ENCODE results near the gene LMCD1.

LMCD1 gene

GRCh38 chr3:8506571-8507061 lies 5.0 kb downstream of the LMCD1 start:
- DNase-seq = no peak

- DNase-seq = no peak
Measured at GRCh38 chr3:8507496-8507895, 5.9 kb downstream of the LMCD1 start.

- no peak for DNase-seq
Measured at GRCh38 chr3:8509961-8510360, 8.3 kb downstream of the LMCD1 start.

GRCh38 chr3:8512234-8512633 lies 10.6 kb downstream of the LMCD1 start:
- DNase-seq = no peak

- DNase-seq = no peak
Measured at GRCh38 chr3:8516047-8516661, 14.5 kb downstream of the LMCD1 start.

GRCh38 chr3:8516783-8517182 lies 15.2 kb downstream of the LMCD1 start:
- DNase-seq = no peak

- no peak for DNase-seq
Measured at GRCh38 chr3:8517487-8517886, 15.9 kb downstream of the LMCD1 start.

GRCh38 chr3:8518138-8518537 lies 16.5 kb downstream of the LMCD1 start:
- DNase-seq = no peak

GRCh38 chr3:8519156-8519555 lies 17.5 kb downstream of the LMCD1 start:
- DNase-seq = no peak

GRCh38 chr3:8519774-8520448 lies 18.3 kb downstream of the LMCD1 start:
- no peak for DNase-seq

- no peak for DNase-seq
Measured at GRCh38 chr3:8520816-8521403, 19.3 kb downstream of the LMCD1 start.

- DNase-seq = no peak
Measured at GRCh38 chr3:8523041-8523440, 21.4 kb downstream of the LMCD1 start.

- no peak for DNase-seq
Measured at GRCh38 chr3:8524249-8524648, 22.6 kb downstream of the LMCD1 start.

- no peak for DNase-seq
Measured at GRCh38 chr3:8524656-8525399, 23.2 kb downstream of the LMCD1 start.

GRCh38 chr3:8525893-8526292 lies 24.3 kb downstream of the LMCD1 start:
- no peak for DNase-seq

- no peak for DNase-seq
Measured at GRCh38 chr3:8529181-8529637, 27.6 kb downstream of the LMCD1 start.

GRCh38 chr3:8529738-8530525 lies 28.3 kb downstream of the LMCD1 start:
- DNase-seq = no peak

GRCh38 chr3:8530581-8530980 lies 29.0 kb downstream of the LMCD1 start:
- DNase-seq = no peak

GRCh38 chr3:8532251-8532871 lies 30.7 kb downstream of the LMCD1 start:
- no peak for DNase-seq

GRCh38 chr3:8536096-8537056 lies 34.8 kb downstream of the LMCD1 start:
- no peak for DNase-seq

GRCh38 chr3:8537440-8537839 lies 35.8 kb downstream of the LMCD1 start:
- DNase-seq = no peak

Data from activated CD4-positive, CD25-positive, alpha-beta regulatory T cell (primary cell).